ENCODE measurements around the gene CHST15.
"Not testable (repeated sequence)": the region's sequence is repeated elsewhere in the genome, so short reads cannot be mapped to it uniquely, and the experiment has no call there.

- not testable (repeated sequence) for TF ChIP-seq CTCF (conservative IDR thresholded peaks at IDR 0.05); ZFX (IDR thresholded peaks at IDR 0.05)
These were observed 7.3 kb upstream of the CHST15 start for GRCh38 chr10:124100651-124101050.
